OCI-LY7 (cell line): ENCODE results near the gene BCL2L14. TPM values are rescaled to one million over a fixed set of nuclear protein-coding genes. Genes with fewer than 3 reads are reported as not detected.

Experiments
- BruUV-seq: library from RNA; stranded (reverse); fragments of 400-500 nt; replicated peaks from 2 replicates; lab custom pipeline; 2021; lab: Mats Ljungman, UMichigan
- CTCF ChIA-PET: fragments of 300-600 bp; sonication (Branson Sonifier 250); formaldehyde crosslinking; loops from one replicate; lab custom pipeline; 2022; ENCODE audit warnings: antibody characterized with exemption; ENCODE audit not compliant: unreplicated experiment; lab: Charles Lee
- POLR2A ChIA-PET: fragments of 300-600 bp; sonication (Branson Sonifier 250); formaldehyde crosslinking; loops from one replicate; lab custom pipeline; 2022; ENCODE audit warnings: antibody characterized with exemption; lab: Charles Lee
- DNase-seq: peaks from one replicate; pipeline ENCODE4 v3.0.0-alpha.2; 2015; ENCODE audit warnings: low spot score
- H2AFZ ChIP-seq: fragments of 200-600 bp; sonication (generic), shearing (Covaris generic); 2 replicates; pipeline ENCODE4 v1.6.1; 2014; ENCODE audit warnings: mild to moderate bottlenecking, antibody characterized with exemption, low read length, moderate library complexity
- H3K27ac ChIP-seq: fragments of 200-600 bp; sonication (generic); 2 replicates; pipeline ENCODE4 v1.5.1; 2014; ENCODE audit warnings: mixed run types, low read depth, mild to moderate bottlenecking, moderate library complexity, low read length, inconsistent platforms; ENCODE audit not compliant: poor library complexity, severe bottlenecking
- H3K36me3 ChIP-seq: fragments of 200-600 bp; sonication (generic); 2 replicates; pipeline ENCODE4 v1.6.1; 2014; ENCODE audit warnings: mild to moderate bottlenecking, antibody characterized with exemption, low read length, moderate library complexity, mixed read lengths; ENCODE audit not compliant: insufficient read depth
- H3K4me1 ChIP-seq: fragments of 200-600 bp; sonication (generic); 2 replicates; pipeline ENCODE4 v1.5.1; 2014; ENCODE audit warnings: mild to moderate bottlenecking, low read length; ENCODE audit not compliant: insufficient read depth, poor library complexity, severe bottlenecking
- H3K4me2 ChIP-seq: fragments of 200-600 bp; sonication (generic); 2 replicates; pipeline ENCODE4 v1.6.1; 2014; ENCODE audit warnings: mild to moderate bottlenecking, low read length
- H3K4me3 ChIP-seq: fragments of 200-600 bp; sonication (generic); 2 replicates; pipeline ENCODE4 v1.5.1; 2014; ENCODE audit warnings: mild to moderate bottlenecking, low read depth, low read length; ENCODE audit not compliant: poor library complexity, severe bottlenecking
- H3K79me2 ChIP-seq: fragments of 200-600 bp; sonication (generic); 2 replicates; pipeline ENCODE4 v1.6.1; 2016; ENCODE audit warnings: low read depth, mild to moderate bottlenecking, low read length, moderate library complexity, mixed read lengths; ENCODE audit not compliant: insufficient read depth
- H3K9me2 ChIP-seq: fragments of 200-600 bp; sonication (generic); 2 replicates; pipeline ENCODE4 v1.6.1; 2016; ENCODE audit warnings: mild to moderate bottlenecking, low read length, mixed read lengths; ENCODE audit not compliant: insufficient read depth
- H3K9me3 ChIP-seq: fragments of 200-600 bp; sonication (generic); 2 replicates; pipeline ENCODE4 v1.6.1; 2014; ENCODE audit warnings: mild to moderate bottlenecking, mixed run types, low read length, mixed read lengths
- H4K20me1 ChIP-seq: fragments of 200-600 bp; sonication (generic); 2 replicates; pipeline ENCODE4 v1.6.1; 2014; ENCODE audit warnings: mild to moderate bottlenecking, antibody characterized with exemption, low read length, moderate library complexity, mixed read lengths; ENCODE audit not compliant: insufficient read depth
- CTCF ChIP-seq: fragments of 200-600 bp; sonication (generic); conservative IDR thresholded peaks from 2 replicates; pipeline ENCODE4 v1.5.1; 2014; ENCODE audit warnings: mild to moderate bottlenecking, antibody characterized with exemption, low read length, moderate library complexity, mixed read lengths
- EZH2phosphoT487 ChIP-seq: fragments of 200-600 bp; sonication (generic); IDR thresholded peaks from 2 replicates; pipeline ENCODE4 v1.6.1; 2018; ENCODE audit warnings: low read depth, borderline replicate concordance, mild to moderate bottlenecking, mixed run types, antibody characterized with exemption, low read length, moderate library complexity, mixed read lengths
- intact Hi-C: fragments of 100-400 bp; cut with micrococcal nuclease; formaldehyde crosslinking; loops from one replicate; pipeline ENCODE4 v1.10.0; 2022; ENCODE audit not compliant: unreplicated experiment
- total RNA-seq, 2 experiments: library from RNA; depleted of rRNA in 1 of 2; stranded (reverse); fragments of >200 nt in 1 of 2; shearing (Covaris generic) in 1 of 2; gene quantifications; 2 replicates each; pipeline ENCODE4 v1.2.3, GENCODE V29; 2014 to 2022

Gene BCL2L14
- total RNA-seq, 2 experiments from 2014 or later: not detected

DNA sequence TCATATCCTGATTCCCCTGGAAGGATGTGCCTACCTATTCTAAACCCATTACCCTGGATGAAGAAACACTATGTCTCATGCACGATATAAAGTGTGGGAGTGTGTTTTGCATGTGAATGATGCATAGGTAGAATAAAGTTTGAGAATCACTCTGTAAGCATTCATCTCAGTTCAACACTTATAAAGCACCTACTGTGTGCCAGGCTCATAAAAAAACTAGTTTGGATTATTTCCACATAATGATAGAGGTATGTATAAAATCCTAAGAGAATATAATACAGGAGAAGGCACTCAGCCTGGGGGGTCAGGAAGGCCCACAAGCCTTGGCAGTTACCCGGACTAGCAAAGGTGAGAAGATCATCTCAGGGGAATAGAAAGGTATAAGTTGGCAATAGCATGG is 41.1 kb upstream of the BCL2L14 start:
- no peak overlapping the region for H3K4me3 ChIP-seq
- H3K36me3 ChIP-seq: peaks cover 5% of the 10 kb centered on the region; the same call in 1 of the 2 replicates
- H2AFZ ChIP-seq: no peak overlapping the region
- H3K4me2 ChIP-seq: no peak overlapping the region
- DNase-seq: no peak
- POLR2A ChIA-PET: interaction anchor here (0.9 kb wide), 1 partner anchor 450 kb away, joined by 3 read pairs; no protein-coding TSS in a partner anchor
- BruUV-seq: no TSS peak
- no peak overlapping the region for H3K27ac ChIP-seq
- H3K9me2 ChIP-seq: no peaks in the 10 kb centered on the region
- CTCF ChIA-PET: no interaction called here
- H3K79me2 ChIP-seq: no peaks in the 10 kb centered on the region
- intact Hi-C loops: loop anchor here (5.0 kb wide), 1 partner anchor 77 kb away; no protein-coding TSS in a partner anchor
- H3K4me1 ChIP-seq: peaks cover 62% of the 10 kb centered on the region
- no peaks in the 10 kb centered on the region for H4K20me1 ChIP-seq
- peaks cover 13% of the 10 kb centered on the region; the same call in 1 of the 2 replicates for H3K9me3 ChIP-seq
- TF ChIP-seq CTCF (no peak), EZH2phosphoT487 (no peak)

DNA sequence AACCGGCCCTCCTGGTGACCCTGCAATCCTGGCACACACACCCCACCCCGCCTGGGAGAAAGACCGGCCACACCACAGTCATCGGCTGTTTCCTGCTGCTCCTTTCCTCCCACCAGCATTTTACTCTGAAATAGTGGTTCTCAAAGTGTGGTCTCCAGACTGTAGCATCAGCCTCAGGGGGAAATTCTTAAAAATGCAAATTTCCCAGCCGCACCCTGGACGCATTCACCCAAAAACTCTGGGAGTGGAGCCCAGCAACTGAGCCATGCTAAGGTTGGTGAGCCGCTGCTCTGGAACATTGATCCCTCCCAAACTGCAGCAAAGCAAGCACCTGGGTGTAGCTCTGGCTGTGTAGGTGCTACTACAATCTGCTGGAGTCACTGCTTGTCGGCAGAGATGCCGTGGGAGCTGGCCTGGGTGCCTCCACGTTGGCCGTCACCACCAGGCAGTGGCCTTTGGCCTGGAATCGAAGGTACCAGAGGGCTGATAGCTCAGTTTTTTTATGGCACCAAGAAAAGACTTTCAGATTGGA is 38.4 kb upstream of the BCL2L14 start:
- intact Hi-C loops: loop anchor here (2.0 to 5.0 kb wide), 4 partner anchors 24 to 382 kb away; no protein-coding TSS in a partner anchor
- CTCF ChIA-PET: interaction anchor here (1.2 to 2.5 kb wide), 5 partner anchors 21 to 452 kb away, joined by 5 to 24 read pairs (median 7); no protein-coding TSS in a partner anchor
- POLR2A ChIA-PET: interaction anchor here (0.5 to 3.0 kb wide), 9 partner anchors 23 to 477 kb away, joined by 3 to 15 read pairs (median 3); no protein-coding TSS in a partner anchor
- peak; percentile 44 for DNase-seq
- Histone ChIP-seq H3K27ac (peak overlapping the region; percentile 51), H3K4me1 (peaks cover 44% of the 10 kb centered on the region), H3K79me2 (no peaks in the 10 kb centered on the region), H3K9me3 (peaks cover under 1% of the 10 kb centered on the region; the same call in 1 of the 2 replicates), H3K4me3 (peak overlapping the region; percentile 52), H3K9me2 (no peaks in the 10 kb centered on the region), H4K20me1 (no peaks in the 10 kb centered on the region), H3K4me2 (peak overlapping the region; percentile 71), H2AFZ (peak overlapping the region; percentile 75), H3K36me3 (no peaks in the 10 kb centered on the region; the same call in 1 of the 2 replicates)
- BruUV-seq: no TSS peak
- TF ChIP-seq CTCF (no peak), EZH2phosphoT487 (no peak)
